Activated naive CD4-positive, alpha-beta T cell treated with anti-CD3 and anti-CD28 coated beads, Interleukin-2, amount 50 U/mL, for 16 hours (primary cell): ENCODE data around the gene CYTH3.
"Not testable (repeated sequence)": the region's sequence is repeated elsewhere in the genome, so short reads cannot be mapped to it uniquely, and the experiment has no call there.

ENCODE experiments used
- DNase-seq: peaks from one replicate; pipeline ENCODE4 v3.0.0-alpha.2; 2020

Gene CYTH3

GRCh38 chr7:6256677-6257535 is 15.5 kb downstream of the CYTH3 start:
- DNase-seq = peak; percentile 38

- DNase-seq = no peak
Observed at GRCh38 chr7:6256109-6256483, 16.3 kb downstream of the CYTH3 start.

GRCh38 chr7:6254866-6255265 is 17.6 kb downstream of the CYTH3 start:
- DNase-seq = no peak

GRCh38 chr7:6252748-6253147 is 19.7 kb downstream of the CYTH3 start:
- no peak for DNase-seq

GRCh38 chr7:6252341-6252746 is 20.1 kb downstream of the CYTH3 start:
- DNase-seq = no peak

GRCh38 chr7:6251653-6252052 is 20.8 kb downstream of the CYTH3 start:
- DNase-seq = no peak

GRCh38 chr7:6250364-6250833 is 22.0 kb downstream of the CYTH3 start:
- DNase-seq = no peak

- no peak for DNase-seq
Observed at GRCh38 chr7:6249043-6249442, 23.4 kb downstream of the CYTH3 start.

GRCh38 chr7:6248581-6248980 is 23.8 kb downstream of the CYTH3 start:
- no peak for DNase-seq

- DNase-seq = no peak
Observed at GRCh38 chr7:6246251-6246917, 26.0 kb downstream of the CYTH3 start.

- no peak for DNase-seq
Observed at GRCh38 chr7:6244021-6244420, 28.4 kb downstream of the CYTH3 start.

GRCh38 chr7:6243168-6243567 is 29.3 kb downstream of the CYTH3 start:
- DNase-seq = no peak

GRCh38 chr7:6242561-6242960 is 29.9 kb downstream of the CYTH3 start:
- no peak for DNase-seq

GRCh38 chr7:6241607-6241973 is 30.8 kb downstream of the CYTH3 start:
- DNase-seq = no peak

GRCh38 chr7:6238309-6238925 is 34.0 kb downstream of the CYTH3 start:
- DNase-seq = no peak

- DNase-seq = no peak
Observed at GRCh38 chr7:6237730-6238129, 34.7 kb downstream of the CYTH3 start.

- no peak for DNase-seq
Observed at GRCh38 chr7:6237011-6237410, 35.4 kb downstream of the CYTH3 start.

- no peak for DNase-seq
Observed at GRCh38 chr7:6235029-6235871, 37.2 kb downstream of the CYTH3 start.

GRCh38 chr7:6234384-6234783 is 38.0 kb downstream of the CYTH3 start:
- DNase-seq = peak; percentile 18

GRCh38 chr7:6232534-6232933 is 39.9 kb downstream of the CYTH3 start:
- no peak for DNase-seq

GRCh38 chr7:6232116-6232515 is 40.3 kb downstream of the CYTH3 start:
- no peak for DNase-seq

GRCh38 chr7:6231184-6231583 is 41.2 kb downstream of the CYTH3 start:
- no peak for DNase-seq

- not testable (repeated sequence) for DNase-seq
Observed at GRCh38 chr7:6229284-6229683, 43.1 kb downstream of the CYTH3 start.
